Neural progenitor cell (in vitro differentiated cells): ENCODE results near the gene COMMD10.

ENCODE experiments used
- CTCF ChIP-seq: fragments of 200-600 bp; sonication (generic); IDR thresholded peaks from 2 replicates; pipeline ENCODE4 v1.5.1; 2017; ENCODE audit warnings: antibody characterized with exemption, mild to moderate bottlenecking
- EZH2 ChIP-seq: fragments of 200-600 bp; sonication (generic); IDR thresholded peaks from 2 replicates; pipeline ENCODE4 v1.6.1; 2017; ENCODE audit warnings: antibody characterized with exemption, mild to moderate bottlenecking, moderate library complexity

- TF ChIP-seq CTCF (no peak), EZH2 (no peak)
These were observed 70.1 kb downstream of the COMMD10 start for GRCh38 chr5:116154931-116155330.
